PC-9 (cell line): ENCODE results near the gene OR1C1. TPM values are rescaled to one million over a fixed set of nuclear protein-coding genes. Genes with fewer than 3 reads are reported as not detected.
"Not testable (repeated sequence)": the region's sequence is repeated elsewhere in the genome, so short reads cannot be mapped to it uniquely, and the experiment has no call there.

Source experiments
- BruUV-seq: library from RNA; stranded (reverse); fragments of 400-500 nt; replicated peaks from 2 replicates; lab custom pipeline; 2021; lab: Mats Ljungman, UMichigan
- CTCF ChIA-PET: fragments of 300-600 bp; sonication (Branson Sonifier 250); formaldehyde crosslinking; loops from one replicate; lab custom pipeline; 2022; ENCODE audit warnings: antibody characterized with exemption; lab: Charles Lee
- POLR2A ChIA-PET: fragments of 300-600 bp; sonication (Branson Sonifier 250); formaldehyde crosslinking; loops from one replicate; lab custom pipeline; 2022; ENCODE audit warnings: antibody characterized with exemption; ENCODE audit not compliant: unreplicated experiment; lab: Charles Lee
- DNase-seq, 2 experiments: peaks; one replicate each; pipeline versions ENCODE4 v3.0.0 to v3.0.0-alpha.2; 2015 to 2022; ENCODE audit warnings: mixed read lengths in 1 of 2
- H2AFZ ChIP-seq: fragments of 200-600 bp; sonication (generic); 2 replicates; pipeline ENCODE4 v1.8.1; 2017; ENCODE audit warnings: antibody characterized with exemption
- H3F3A ChIP-seq: fragments of 200-600 bp; sonication (generic); 2 replicates; pipeline ENCODE4 v1.8.1; 2017; ENCODE audit warnings: antibody characterized with exemption, mild to moderate bottlenecking, low read depth; ENCODE audit not compliant: insufficient read depth
- H3K27ac ChIP-seq: fragments of 200-600 bp; sonication (generic); 2 replicates; pipeline ENCODE4 v1.6.1; 2016; ENCODE audit warnings: mixed run types
- H3K27me3 ChIP-seq: fragments of 200-600 bp; sonication (generic); 2 replicates; pipeline ENCODE4 v1.6.1; 2016; ENCODE audit warnings: low read depth, mixed run types; ENCODE audit not compliant: insufficient read depth
- H3K36me3 ChIP-seq: fragments of 200-600 bp; sonication (generic); 2 replicates; pipeline ENCODE4 v1.6.1; 2016; ENCODE audit warnings: low read depth, mixed run types
- H3K4me1 ChIP-seq: fragments of 200-600 bp; sonication (generic); replicated peaks from 2 replicates; pipeline ENCODE4 v1.6.1; 2016; ENCODE audit warnings: mixed run types; ENCODE audit not compliant: insufficient read depth
- H3K4me2 ChIP-seq: fragments of 200-600 bp; sonication (generic); 2 replicates; pipeline ENCODE4 v1.6.1; 2017; ENCODE audit warnings: mixed run types
- H3K4me3 ChIP-seq: fragments of 200-600 bp; sonication (generic); 2 replicates; pipeline ENCODE4 v1.6.1; 2016; ENCODE audit warnings: mixed run types
- H3K79me2 ChIP-seq: fragments of 200-600 bp; sonication (generic); 2 replicates; pipeline ENCODE4 v1.6.1; 2017; ENCODE audit warnings: low read depth, mixed run types
- H3K9me2 ChIP-seq: fragments of 200-600 bp; sonication (generic); 2 replicates; pipeline ENCODE4 v1.8.1; 2017; ENCODE audit warnings: mild to moderate bottlenecking; ENCODE audit not compliant: insufficient read depth
- H3K9me3 ChIP-seq: fragments of 200-600 bp; sonication (generic); 2 replicates; pipeline ENCODE4 v1.8.1; 2016; ENCODE audit warnings: low read depth; ENCODE audit not compliant: insufficient read depth
- H4K20me1 ChIP-seq: fragments of 200-600 bp; sonication (generic); 2 replicates; pipeline ENCODE4 v1.8.1; 2017; ENCODE audit not compliant: insufficient read depth
- EZH2 ChIP-seq: fragments of 200-600 bp; sonication (generic); IDR thresholded peaks from 2 replicates; pipeline ENCODE4 v1.8.0; 2017; ENCODE audit warnings: antibody characterized with exemption, low read depth
- intact Hi-C: fragments of 100-400 bp; cut with micrococcal nuclease; formaldehyde crosslinking; loops from one replicate; pipeline ENCODE4 v1.10.0; 2022; ENCODE audit not compliant: unreplicated experiment
- total RNA-seq: library from RNA; stranded (reverse); gene quantifications from 2 replicates; pipeline ENCODE4 v1.2.3, GENCODE V29; 2021
- TF ChIP-seq, protein P1 (sequence below): fragments of 200-600 bp; sonication (generic); conservative IDR thresholded peaks from 2 replicates; pipeline ENCODE4 v1.6.1; 2017; ENCODE audit warnings: mixed run types, antibody characterized with exemption, mild to moderate bottlenecking, moderate library complexity

Gene OR1C1
- total RNA-seq, 1 experiment from 2014 or later = not detected

DNA sequence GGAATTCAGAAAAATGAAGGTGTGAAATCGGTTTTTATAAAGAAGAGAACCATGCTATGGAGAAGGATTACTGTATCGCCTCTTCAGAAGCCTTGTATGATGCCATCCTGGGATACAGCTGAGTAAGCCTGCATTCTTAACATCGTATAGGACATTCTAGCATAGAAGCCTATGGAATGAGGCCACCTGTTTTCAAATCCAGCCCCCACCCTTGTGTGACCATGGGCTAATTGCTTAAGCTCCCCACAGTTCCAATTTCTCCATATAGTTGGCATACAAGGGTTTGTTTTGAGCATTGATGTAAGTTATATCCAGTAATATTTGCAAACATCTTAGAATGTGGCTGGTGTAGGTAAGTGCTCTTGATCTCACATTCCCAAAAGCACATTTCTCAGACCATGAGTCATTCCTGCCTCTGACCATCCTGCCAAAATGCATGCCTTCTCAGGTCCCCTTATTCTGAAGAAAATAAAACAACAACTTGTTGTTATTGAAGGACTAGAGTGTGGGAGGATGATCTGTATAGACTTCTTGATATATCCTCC, 13.9 kb downstream of the OR1C1 start:
- no peak overlapping the region for H3K4me3 ChIP-seq
- no peak for DNase-seq
- TF ChIP-seq, protein P1, sequence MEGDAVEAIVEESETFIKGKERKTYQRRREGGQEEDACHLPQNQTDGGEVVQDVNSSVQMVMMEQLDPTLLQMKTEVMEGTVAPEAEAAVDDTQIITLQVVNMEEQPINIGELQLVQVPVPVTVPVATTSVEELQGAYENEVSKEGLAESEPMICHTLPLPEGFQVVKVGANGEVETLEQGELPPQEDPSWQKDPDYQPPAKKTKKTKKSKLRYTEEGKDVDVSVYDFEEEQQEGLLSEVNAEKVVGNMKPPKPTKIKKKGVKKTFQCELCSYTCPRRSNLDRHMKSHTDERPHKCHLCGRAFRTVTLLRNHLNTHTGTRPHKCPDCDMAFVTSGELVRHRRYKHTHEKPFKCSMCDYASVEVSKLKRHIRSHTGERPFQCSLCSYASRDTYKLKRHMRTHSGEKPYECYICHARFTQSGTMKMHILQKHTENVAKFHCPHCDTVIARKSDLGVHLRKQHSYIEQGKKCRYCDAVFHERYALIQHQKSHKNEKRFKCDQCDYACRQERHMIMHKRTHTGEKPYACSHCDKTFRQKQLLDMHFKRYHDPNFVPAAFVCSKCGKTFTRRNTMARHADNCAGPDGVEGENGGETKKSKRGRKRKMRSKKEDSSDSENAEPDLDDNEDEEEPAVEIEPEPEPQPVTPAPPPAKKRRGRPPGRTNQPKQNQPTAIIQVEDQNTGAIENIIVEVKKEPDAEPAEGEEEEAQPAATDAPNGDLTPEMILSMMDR = no peak
- no peak for TF ChIP-seq EZH2
- H3K36me3 ChIP-seq = no peaks in the 10 kb centered on the region
- H4K20me1 ChIP-seq = no peaks in the 10 kb centered on the region
- no peak overlapping the region for H3K4me2 ChIP-seq
- no peak overlapping the region for H2AFZ ChIP-seq
- no TSS peak for BruUV-seq
- H3K27me3 ChIP-seq = no peaks in the 10 kb centered on the region
- H3F3A ChIP-seq = no peaks in the 10 kb centered on the region
- no peaks in the 10 kb centered on the region; the same call in 1 of the 2 replicates for H3K9me2 ChIP-seq
- POLR2A ChIA-PET = no interaction called here
- CTCF ChIA-PET = no interaction called here
- H3K27ac ChIP-seq = no peak overlapping the region
- no peaks in the 10 kb centered on the region for H3K4me1 ChIP-seq
- H3K9me3 ChIP-seq = no peaks in the 10 kb centered on the region
- H3K79me2 ChIP-seq = no peaks in the 10 kb centered on the region
- intact Hi-C loops = no loop called here

DNA sequence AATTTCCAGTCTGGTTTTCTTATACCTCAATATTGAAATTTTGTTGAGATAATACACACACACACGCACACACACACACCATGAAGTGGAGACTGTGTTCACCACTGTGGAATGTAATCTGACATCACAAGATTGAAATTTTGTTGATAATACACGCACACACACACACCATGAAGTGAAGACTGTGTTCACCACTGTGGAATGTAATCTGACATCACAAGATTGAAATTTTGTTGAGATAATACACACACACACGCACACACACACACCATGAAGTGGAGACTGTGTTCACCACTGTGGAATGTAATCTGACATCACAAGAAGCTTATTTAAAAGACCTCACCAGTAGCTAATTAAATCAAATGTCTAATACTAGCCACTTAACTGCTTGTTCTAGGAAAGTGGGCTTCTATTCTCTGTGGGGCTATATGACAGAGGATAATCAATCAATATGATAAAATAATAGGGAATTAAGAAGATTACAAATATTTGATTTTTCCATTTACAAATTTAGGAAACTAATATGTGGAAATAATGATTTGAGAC, 18.1 kb downstream of the OR1C1 start:
- CTCF ChIA-PET, H3K4me2 ChIP-seq, BruUV-seq, H3F3A ChIP-seq, intact Hi-C loops, H2AFZ ChIP-seq, POLR2A ChIA-PET, DNase-seq, H3K79me2 ChIP-seq, H3K9me3 ChIP-seq, H3K9me2 ChIP-seq, H3K27ac ChIP-seq, H3K4me1 ChIP-seq, H3K4me3 ChIP-seq, H4K20me1 ChIP-seq, H3K36me3 ChIP-seq, H3K27me3 ChIP-seq: not testable (repeated sequence)

DNA sequence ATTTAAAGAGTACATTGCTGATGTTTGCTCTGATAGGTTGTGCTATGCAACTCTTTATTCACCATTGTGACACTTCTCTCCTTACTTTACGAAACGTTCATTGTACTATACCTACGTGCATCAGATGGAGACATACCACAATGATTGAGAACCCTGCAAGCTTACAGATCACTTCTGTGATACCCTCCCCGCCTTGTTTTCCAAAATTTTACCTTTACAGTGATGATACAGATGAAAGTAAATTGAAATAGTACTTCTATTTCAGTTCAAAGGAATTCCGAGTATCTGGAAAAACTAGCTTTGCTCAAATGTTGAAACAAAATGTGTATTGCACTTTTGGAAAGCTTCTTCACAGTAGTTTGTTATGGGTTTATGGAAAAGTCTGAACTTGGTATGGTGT, 18.6 kb downstream of the OR1C1 start:
- ChIA-PET CTCF (no interaction called here), POLR2A (no interaction called here)
- no peak for DNase-seq
- no peaks in the 10 kb centered on the region for H3K36me3 ChIP-seq
- H3K4me2 ChIP-seq = no peak overlapping the region
- no peak overlapping the region for H3K4me3 ChIP-seq
- TF ChIP-seq, protein P1 = no peak
- TF ChIP-seq EZH2 = no peak
- no peaks in the 10 kb centered on the region; the same call in 1 of the 2 replicates for H3K9me2 ChIP-seq
- no peak overlapping the region for H3K27ac ChIP-seq
- no peaks in the 10 kb centered on the region for H3K4me1 ChIP-seq
- H2AFZ ChIP-seq = no peak overlapping the region
- no peaks in the 10 kb centered on the region for H4K20me1 ChIP-seq
- intact Hi-C loops = no loop called here
- BruUV-seq = no TSS peak
- no peaks in the 10 kb centered on the region for H3K27me3 ChIP-seq
- no peaks in the 10 kb centered on the region for H3F3A ChIP-seq
- no peaks in the 10 kb centered on the region for H3K79me2 ChIP-seq
- no peaks in the 10 kb centered on the region for H3K9me3 ChIP-seq

DNA sequence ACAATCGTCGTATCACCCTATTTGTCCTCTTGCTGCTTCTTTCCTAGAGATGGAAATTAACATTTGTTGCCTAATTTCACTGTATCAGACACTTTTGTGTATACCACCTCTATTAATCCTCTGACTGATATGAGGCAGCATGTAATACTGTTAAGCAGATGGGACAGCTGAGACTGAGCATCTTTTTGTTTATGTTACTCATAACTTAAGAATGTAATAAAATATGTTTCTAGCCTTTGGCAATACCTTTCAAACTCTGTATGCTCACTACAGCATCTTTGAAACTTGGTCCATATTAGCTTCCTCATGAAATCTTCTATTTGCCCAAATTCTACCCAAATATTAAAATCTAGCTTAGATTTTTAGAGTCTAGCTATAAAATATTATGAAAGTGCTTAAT, 19.6 kb downstream of the OR1C1 start:
- no peaks in the 10 kb centered on the region; the same call in 1 of the 2 replicates for H3K9me2 ChIP-seq

More for the DNA sequence above, 19.6 kb downstream of the OR1C1 start:
- Histone ChIP-seq H3K79me2 (no peaks in the 10 kb centered on the region), H3K27ac (no peak overlapping the region), H3K4me1 (no peaks in the 10 kb centered on the region), H3K4me3 (no peak overlapping the region), H3K27me3 (no peaks in the 10 kb centered on the region), H3K4me2 (no peak overlapping the region), H3K36me3 (no peaks in the 10 kb centered on the region), H3F3A (no peaks in the 10 kb centered on the region), H3K9me3 (no peaks in the 10 kb centered on the region), H4K20me1 (no peaks in the 10 kb centered on the region), H2AFZ (no peak overlapping the region)
- ChIA-PET CTCF (no interaction called here), POLR2A (no interaction called here)
- no peak for DNase-seq
- no peak for TF ChIP-seq EZH2
- TF ChIP-seq, protein P1 = no peak
- intact Hi-C loops = no loop called here
- BruUV-seq = no TSS peak
